ENCODE measurements around the gene FIG4.
"Not testable (repeated sequence)": the region's sequence is repeated elsewhere in the genome, so short reads cannot be mapped to it uniquely, and the experiment has no call there.

FIG4 gene

DNA sequence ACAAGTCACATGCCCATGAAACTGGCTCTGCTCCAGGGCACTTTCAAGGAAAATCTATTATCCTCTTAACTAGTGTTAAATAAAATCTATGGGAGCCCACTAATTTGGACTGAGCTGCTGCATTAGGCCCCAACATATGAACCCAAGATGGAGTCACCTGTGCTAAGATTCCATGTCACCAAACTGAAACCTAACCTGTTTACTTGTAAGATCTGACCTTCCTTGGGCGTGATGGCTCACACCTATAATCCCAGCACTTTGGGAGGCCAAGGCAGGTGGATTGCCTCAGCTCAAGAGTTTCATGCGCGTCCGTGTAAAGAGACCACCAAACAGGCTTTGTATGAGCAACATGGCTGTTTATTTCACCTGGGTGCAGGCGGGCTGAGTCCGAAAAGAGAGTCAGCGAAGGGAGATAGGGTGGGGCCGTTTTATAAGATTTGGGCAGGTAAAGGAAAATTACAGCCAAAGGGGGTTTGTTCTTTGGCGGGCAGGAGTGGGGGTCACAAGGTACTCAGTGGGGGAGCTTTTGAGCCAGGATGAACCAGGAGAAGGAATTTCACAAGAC is 164.5 kb downstream of the FIG4 start:
- H3K4me3 ChIP-seq (ENCODE audit: low read length); H2AFZ ChIP-seq (ENCODE audit: low read depth, low read length); H3K27me3 ChIP-seq (ENCODE audit: insufficient read depth, low read length); H3K36me3 ChIP-seq (ENCODE audit: insufficient read depth, low read length); H3K9me3 ChIP-seq (ENCODE audit: low read length); H3K4me1 ChIP-seq (ENCODE audit: insufficient read depth, low read length): not testable (repeated sequence)

DNA sequence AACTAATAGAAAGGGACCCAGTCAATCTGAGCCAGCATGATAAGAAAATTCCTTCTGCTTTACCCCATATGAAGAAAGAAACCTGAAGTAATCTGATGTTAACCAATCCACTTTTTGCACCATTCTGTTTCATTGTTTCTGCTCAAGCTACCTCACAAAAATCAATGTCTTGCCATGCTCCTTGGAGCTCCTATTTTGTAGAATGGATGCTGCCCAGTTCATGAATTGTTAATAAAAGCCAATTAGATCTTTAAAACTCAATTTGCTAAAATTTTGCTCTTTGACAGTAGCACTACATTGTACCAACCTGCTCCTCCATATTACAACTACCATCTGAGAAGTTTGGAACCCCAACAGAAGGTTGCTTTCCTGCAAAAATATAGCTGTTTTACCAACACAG is 170.8 kb downstream of the FIG4 start:
- no peaks in the 10 kb centered on the region for H3K4me1 ChIP-seq (ENCODE audit: insufficient read depth, low read length)
- H3K9me3 ChIP-seq (ENCODE audit: low read length), result no peaks in the 10 kb centered on the region
- H3K36me3 ChIP-seq (ENCODE audit: insufficient read depth, low read length), result no peaks in the 10 kb centered on the region
- H3K4me3 ChIP-seq (ENCODE audit: low read length), result no peak overlapping the region
- no peak overlapping the region for H2AFZ ChIP-seq (ENCODE audit: low read depth, low read length)
- H3K27me3 ChIP-seq (ENCODE audit: insufficient read depth, low read length), result no peaks in the 10 kb centered on the region

- Histone ChIP-seq H3K36me3 (ENCODE audit: insufficient read depth, low read length) (no peaks in the 10 kb centered on the region), H3K4me1 (ENCODE audit: insufficient read depth, low read length) (no peaks in the 10 kb centered on the region), H2AFZ (ENCODE audit: low read depth, low read length) (no peak overlapping the region), H3K4me3 (ENCODE audit: low read length) (no peak overlapping the region), H3K27me3 (ENCODE audit: insufficient read depth, low read length) (no peaks in the 10 kb centered on the region), H3K9me3 (ENCODE audit: low read length) (no peaks in the 10 kb centered on the region)
These were observed 173.0 kb downstream of the FIG4 start for GRCh38 chr6:109864050-109864449.

- no peaks in the 10 kb centered on the region for H3K9me3 ChIP-seq (ENCODE audit: low read length)
- H2AFZ ChIP-seq (ENCODE audit: low read depth, low read length), result no peak overlapping the region
- H3K36me3 ChIP-seq (ENCODE audit: insufficient read depth, low read length), result no peaks in the 10 kb centered on the region
- no peaks in the 10 kb centered on the region for H3K27me3 ChIP-seq (ENCODE audit: insufficient read depth, low read length)
- H3K4me3 ChIP-seq (ENCODE audit: low read length), result no peak overlapping the region
- no peaks in the 10 kb centered on the region for H3K4me1 ChIP-seq (ENCODE audit: insufficient read depth, low read length)
These were observed 174.9 kb downstream of the FIG4 start for GRCh38 chr6:109865968-109866367.

- H3K9me3 ChIP-seq (ENCODE audit: low read length), result no peaks in the 10 kb centered on the region
- no peaks in the 10 kb centered on the region for H3K36me3 ChIP-seq (ENCODE audit: insufficient read depth, low read length)
- H3K4me1 ChIP-seq (ENCODE audit: insufficient read depth, low read length), result no peaks in the 10 kb centered on the region
- H3K27me3 ChIP-seq (ENCODE audit: insufficient read depth, low read length), result no peaks in the 10 kb centered on the region
- no peak overlapping the region for H3K4me3 ChIP-seq (ENCODE audit: low read length)
- no peak overlapping the region for H2AFZ ChIP-seq (ENCODE audit: low read depth, low read length)
These were observed 176.2 kb downstream of the FIG4 start for GRCh38 chr6:109867009-109867969.

GRCh38 chr6:109867970-109868358 is 176.9 kb downstream of the FIG4 start:
- no peak overlapping the region for H3K4me3 ChIP-seq (ENCODE audit: low read length)
- no peak overlapping the region for H2AFZ ChIP-seq (ENCODE audit: low read depth, low read length)
- no peaks in the 10 kb centered on the region for H3K36me3 ChIP-seq (ENCODE audit: insufficient read depth, low read length)
- no peaks in the 10 kb centered on the region for H3K4me1 ChIP-seq (ENCODE audit: insufficient read depth, low read length)
- H3K27me3 ChIP-seq (ENCODE audit: insufficient read depth, low read length), result no peaks in the 10 kb centered on the region
- no peaks in the 10 kb centered on the region for H3K9me3 ChIP-seq (ENCODE audit: low read length)

DNA sequence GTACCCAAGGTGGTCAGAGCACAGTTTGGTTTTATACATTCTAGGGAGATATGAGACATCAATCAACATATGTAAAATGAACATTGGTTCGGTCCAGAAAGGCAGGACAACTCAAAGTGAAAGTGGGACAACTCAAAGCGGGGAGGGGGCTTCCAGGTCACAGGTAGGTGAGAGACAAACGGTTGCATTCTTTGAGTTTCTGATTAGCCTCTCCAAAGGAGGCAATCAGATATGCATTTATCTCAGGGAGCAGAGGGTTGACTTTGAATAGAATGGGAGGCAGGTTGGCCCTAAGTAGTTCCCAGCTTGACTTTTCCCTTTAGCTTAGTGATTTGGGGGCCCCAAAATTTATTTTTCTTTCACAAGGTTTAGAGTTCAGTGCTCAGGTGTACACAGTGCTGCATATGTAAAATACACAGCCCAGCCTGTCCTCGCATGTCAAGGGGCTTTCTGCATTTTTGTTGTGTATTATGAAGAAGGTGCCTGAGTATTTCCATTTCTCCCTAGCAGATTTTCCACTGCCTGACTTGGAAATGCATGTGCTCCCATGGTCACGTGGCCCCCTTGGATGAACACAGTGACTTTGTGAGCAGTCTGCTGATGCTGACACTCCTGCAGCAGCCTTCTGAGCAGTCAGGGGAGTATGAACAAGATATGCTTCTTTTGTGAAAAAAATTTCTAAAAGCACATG is 178.4 kb downstream of the FIG4 start:
- H3K4me3 ChIP-seq (ENCODE audit: low read length); H2AFZ ChIP-seq (ENCODE audit: low read depth, low read length); H3K36me3 ChIP-seq (ENCODE audit: insufficient read depth, low read length); H3K9me3 ChIP-seq (ENCODE audit: low read length); H3K4me1 ChIP-seq (ENCODE audit: insufficient read depth, low read length); H3K27me3 ChIP-seq (ENCODE audit: insufficient read depth, low read length): not testable (repeated sequence)

GRCh38 chr6:109870089-109870410 is 179.0 kb downstream of the FIG4 start:
- no peak overlapping the region for H3K4me3 ChIP-seq (ENCODE audit: low read length)
- no peaks in the 10 kb centered on the region for H3K36me3 ChIP-seq (ENCODE audit: insufficient read depth, low read length)
- H3K27me3 ChIP-seq (ENCODE audit: insufficient read depth, low read length), result peaks cover 5% of the 10 kb centered on the region
- H3K9me3 ChIP-seq (ENCODE audit: low read length), result no peaks in the 10 kb centered on the region
- H3K4me1 ChIP-seq (ENCODE audit: insufficient read depth, low read length), result no peaks in the 10 kb centered on the region
- H2AFZ ChIP-seq (ENCODE audit: low read depth, low read length), result no peak overlapping the region

- H2AFZ ChIP-seq (ENCODE audit: low read depth, low read length), result no peak overlapping the region
- H3K4me3 ChIP-seq (ENCODE audit: low read length), result no peak overlapping the region
- no peaks in the 10 kb centered on the region for H3K9me3 ChIP-seq (ENCODE audit: low read length)
- no peaks in the 10 kb centered on the region for H3K36me3 ChIP-seq (ENCODE audit: insufficient read depth, low read length)
- H3K27me3 ChIP-seq (ENCODE audit: insufficient read depth, low read length), result peaks cover 5% of the 10 kb centered on the region
- peaks cover 1% of the 10 kb centered on the region for H3K4me1 ChIP-seq (ENCODE audit: insufficient read depth, low read length)
These were observed 181.5 kb downstream of the FIG4 start for GRCh38 chr6:109872549-109872948.

- peaks cover 2% of the 10 kb centered on the region for H3K4me1 ChIP-seq (ENCODE audit: insufficient read depth, low read length)
- H3K36me3 ChIP-seq (ENCODE audit: insufficient read depth, low read length), result no peaks in the 10 kb centered on the region
- H3K9me3 ChIP-seq (ENCODE audit: low read length), result no peaks in the 10 kb centered on the region
- peaks cover 5% of the 10 kb centered on the region for H3K27me3 ChIP-seq (ENCODE audit: insufficient read depth, low read length)
- no peak overlapping the region for H3K4me3 ChIP-seq (ENCODE audit: low read length)
- H2AFZ ChIP-seq (ENCODE audit: low read depth, low read length), result no peak overlapping the region
These were observed 182.0 kb downstream of the FIG4 start for GRCh38 chr6:109872968-109873545.

DNA sequence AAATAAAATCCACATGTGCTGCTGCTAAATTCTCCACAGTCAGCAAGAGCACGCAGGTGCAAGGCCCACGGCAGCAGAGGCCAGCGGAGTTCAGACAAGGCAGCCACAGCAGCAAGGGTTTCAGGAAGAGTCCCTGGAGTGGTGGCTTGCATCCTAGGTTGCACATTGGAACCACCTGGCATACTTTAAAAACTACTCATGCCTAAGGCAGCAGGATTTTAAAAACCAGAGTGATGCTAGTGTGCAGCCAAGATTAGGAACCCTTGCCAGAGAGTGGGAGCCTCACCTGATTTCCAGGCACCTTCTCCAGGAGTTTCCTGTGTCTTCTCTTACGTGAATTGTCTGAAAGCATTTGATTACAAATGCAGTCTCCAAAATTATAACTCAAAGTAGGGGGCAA is 183.0 kb downstream of the FIG4 start:
- H2AFZ ChIP-seq (ENCODE audit: low read depth, low read length), result no peak overlapping the region
- no peaks in the 10 kb centered on the region for H3K9me3 ChIP-seq (ENCODE audit: low read length)
- peaks cover 2% of the 10 kb centered on the region for H3K4me1 ChIP-seq (ENCODE audit: insufficient read depth, low read length)
- no peaks in the 10 kb centered on the region for H3K36me3 ChIP-seq (ENCODE audit: insufficient read depth, low read length)
- peaks cover 5% of the 10 kb centered on the region for H3K27me3 ChIP-seq (ENCODE audit: insufficient read depth, low read length)
- no peak overlapping the region for H3K4me3 ChIP-seq (ENCODE audit: low read length)

DNA sequence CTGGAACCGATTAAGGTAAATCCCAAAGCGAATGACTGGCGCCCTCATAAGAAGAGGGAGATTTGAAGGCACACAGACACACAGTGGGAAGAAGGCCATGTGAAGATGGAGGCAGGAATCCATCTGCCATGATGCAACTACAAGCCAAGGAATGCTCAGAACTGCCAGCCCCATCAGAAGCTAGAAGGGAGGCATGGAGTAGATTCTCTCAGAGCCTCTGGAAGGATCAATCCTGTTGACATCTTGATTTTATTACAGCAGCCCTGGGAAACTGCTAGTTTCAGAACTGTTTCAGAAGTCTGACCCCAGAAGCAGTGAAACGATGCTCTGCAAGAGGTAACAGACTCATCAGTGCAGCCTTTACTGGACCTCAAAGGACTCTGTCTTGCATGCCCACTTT is 183.5 kb downstream of the FIG4 start:
- no peaks in the 10 kb centered on the region for H3K9me3 ChIP-seq (ENCODE audit: low read length)
- no peak overlapping the region for H2AFZ ChIP-seq (ENCODE audit: low read depth, low read length)
- no peaks in the 10 kb centered on the region for H3K36me3 ChIP-seq (ENCODE audit: insufficient read depth, low read length)
- H3K4me1 ChIP-seq (ENCODE audit: insufficient read depth, low read length), result peaks cover 2% of the 10 kb centered on the region
- peaks cover 5% of the 10 kb centered on the region for H3K27me3 ChIP-seq (ENCODE audit: insufficient read depth, low read length)
- no peak overlapping the region for H3K4me3 ChIP-seq (ENCODE audit: low read length)

Data from neuron (in vitro differentiated cells).